ENCODE measurements around the gene FBXL7. TPM values are rescaled to one million over a fixed set of nuclear protein-coding genes. Genes with fewer than 3 reads are reported as not detected.

The FBXL7 gene
- total and polyA plus RNA-seq, 2 experiments from 2014 or later = 3.2 to 7.5 TPM

- Histone ChIP-seq H2AFZ (no peak overlapping the region), H3K9me2 (ENCODE audit: insufficient read depth) (no peaks in the 10 kb centered on the region), H3K9me3 (ENCODE audit: low read depth) (no peaks in the 10 kb centered on the region), H3K27ac (peak overlapping the region; percentile 72), H3K27me3 (replicated peaks; ENCODE audit: insufficient read depth) (no peaks in the 10 kb centered on the region), H3K79me2 (ENCODE audit: insufficient read depth) (peaks cover 63% of the 10 kb centered on the region), H3K9ac (peak overlapping the region; percentile 44; the same call in 1 of the 2 replicates), H3K36me3 (ENCODE audit: low read depth) (no peaks in the 10 kb centered on the region), H3F3A (ENCODE audit: insufficient read depth) (peaks cover 14% of the 10 kb centered on the region), H4K20me1 (ENCODE audit: insufficient read depth) (no peaks in the 10 kb centered on the region), H3K4me2 (ENCODE audit: unreplicated experiment) (peak overlapping the region; percentile 44), H3K4me3 (peak overlapping the region; percentile 35), H3K4me1 (ENCODE audit: insufficient read depth) (peaks cover 33% of the 10 kb centered on the region)
- peak; percentile 75 for DNase-seq
- in situ Hi-C loops (cut with MboI) = no loop called here
- TF ChIP-seq EZH2phosphoT487 (IDR thresholded peaks at IDR 0.05; ENCODE audit: insufficient read depth, low read depth) = no peak
- no peak for TF ChIP-seq EZH2 (IDR thresholded peaks at IDR 0.05; ENCODE audit: insufficient read depth, poor library complexity, severe bottlenecking)
Measured at GRCh38 chr5:15704397-15704947, 204.5 kb downstream of the FBXL7 start.

- H3K36me3 ChIP-seq (ENCODE audit: low read depth) = no peaks in the 10 kb centered on the region
- peaks cover 26% of the 10 kb centered on the region for H3K4me1 ChIP-seq (ENCODE audit: insufficient read depth)
- H3K9me3 ChIP-seq (ENCODE audit: low read depth) = no peaks in the 10 kb centered on the region
- H3K27ac ChIP-seq = no peak overlapping the region
- peaks cover 50% of the 10 kb centered on the region for H3K79me2 ChIP-seq (ENCODE audit: insufficient read depth)
- H3K9ac ChIP-seq = no peak overlapping the region
- DNase-seq = no peak
- peaks cover 14% of the 10 kb centered on the region for H3F3A ChIP-seq (ENCODE audit: insufficient read depth)
- no peaks in the 10 kb centered on the region; the same call in 1 of the 2 replicates for H3K9me2 ChIP-seq (ENCODE audit: insufficient read depth)
- in situ Hi-C loops (cut with MboI) = no loop called here
- no peaks in the 10 kb centered on the region for H3K27me3 ChIP-seq (replicated peaks; ENCODE audit: insufficient read depth)
- no peaks in the 10 kb centered on the region for H4K20me1 ChIP-seq (ENCODE audit: insufficient read depth)
- 41 to 56% methylated on average over 2 of the region's 2 CpGs for WGBS, 2 experiments (ENCODE audit: low coverage in 1 of 2, low lambda C conversion rate in 2 of 2, missing lambda C conversion rate in 2 of 2)
- no peak overlapping the region for H3K4me3 ChIP-seq
- no peak for TF ChIP-seq EZH2phosphoT487 (IDR thresholded peaks at IDR 0.05; ENCODE audit: insufficient read depth, low read depth)
- TF ChIP-seq EZH2 (IDR thresholded peaks at IDR 0.05; ENCODE audit: insufficient read depth, poor library complexity, severe bottlenecking) = no peak
- H3K4me2 ChIP-seq (ENCODE audit: unreplicated experiment) = no peak overlapping the region
- H2AFZ ChIP-seq = no peak overlapping the region
Measured at GRCh38 chr5:15707631-15708030, 207.7 kb downstream of the FBXL7 start.

- H3K79me2 ChIP-seq (ENCODE audit: insufficient read depth) = peaks cover 51% of the 10 kb centered on the region
- H4K20me1 ChIP-seq (ENCODE audit: insufficient read depth) = no peaks in the 10 kb centered on the region; the same call in 1 of the 2 replicates
- H3K4me2 ChIP-seq (ENCODE audit: unreplicated experiment) = no peak overlapping the region
- H3K27me3 ChIP-seq (replicated peaks; ENCODE audit: insufficient read depth) = no peaks in the 10 kb centered on the region
- no peak overlapping the region for H3K9ac ChIP-seq
- DNase-seq = no peak
- H3K9me2 ChIP-seq (ENCODE audit: insufficient read depth) = no peaks in the 10 kb centered on the region; the same call in 1 of the 2 replicates
- no peaks in the 10 kb centered on the region for H3K36me3 ChIP-seq (ENCODE audit: low read depth)
- no peak overlapping the region for H3K27ac ChIP-seq
- H2AFZ ChIP-seq = no peak overlapping the region
- no peaks in the 10 kb centered on the region for H3K4me1 ChIP-seq (ENCODE audit: insufficient read depth)
- no peaks in the 10 kb centered on the region for H3K9me3 ChIP-seq (ENCODE audit: low read depth)
- no peaks in the 10 kb centered on the region for H3F3A ChIP-seq (ENCODE audit: insufficient read depth)
- TF ChIP-seq EZH2phosphoT487 (IDR thresholded peaks at IDR 0.05; ENCODE audit: insufficient read depth, low read depth) (no peak), EZH2 (IDR thresholded peaks at IDR 0.05; ENCODE audit: insufficient read depth, poor library complexity, severe bottlenecking) (no peak)
- in situ Hi-C loops (cut with MboI) = no loop called here
- WGBS, 2 experiments (ENCODE audit: low coverage in 1 of 2, low lambda C conversion rate in 2 of 2, missing lambda C conversion rate in 2 of 2) = 93 to 100% methylated on average over 2 of the region's 2 CpGs
- H3K4me3 ChIP-seq = no peak overlapping the region
Measured at GRCh38 chr5:15711892-15712291, 211.9 kb downstream of the FBXL7 start.

GRCh38 chr5:15715535-15715934 is 215.6 kb downstream of the FBXL7 start:
- H3F3A ChIP-seq (ENCODE audit: insufficient read depth) = no peaks in the 10 kb centered on the region
- no peak overlapping the region for H3K27ac ChIP-seq
- no peak overlapping the region for H3K4me3 ChIP-seq

More at GRCh38 chr5:15715535-15715934, 215.6 kb downstream of the FBXL7 start:
- Histone ChIP-seq H2AFZ (no peak overlapping the region), H3K9me3 (ENCODE audit: low read depth) (no peaks in the 10 kb centered on the region), H3K27me3 (replicated peaks; ENCODE audit: insufficient read depth) (no peaks in the 10 kb centered on the region), H3K9ac (no peak overlapping the region), H3K36me3 (ENCODE audit: low read depth) (no peaks in the 10 kb centered on the region), H3K4me1 (ENCODE audit: insufficient read depth) (no peaks in the 10 kb centered on the region), H3K79me2 (ENCODE audit: insufficient read depth) (peaks cover 31% of the 10 kb centered on the region), H3K9me2 (ENCODE audit: insufficient read depth) (no peaks in the 10 kb centered on the region; the same call in 1 of the 2 replicates), H3K4me2 (ENCODE audit: unreplicated experiment) (no peak overlapping the region), H4K20me1 (ENCODE audit: insufficient read depth) (no peaks in the 10 kb centered on the region; the same call in 1 of the 2 replicates)
- WGBS, 2 experiments (ENCODE audit: low coverage in 1 of 2, low lambda C conversion rate in 2 of 2, missing lambda C conversion rate in 2 of 2) = 99 to 100% methylated on average over 2 of the region's 2 CpGs
- DNase-seq = no peak
- TF ChIP-seq EZH2phosphoT487 (IDR thresholded peaks at IDR 0.05; ENCODE audit: insufficient read depth, low read depth) = no peak
- TF ChIP-seq EZH2 (IDR thresholded peaks at IDR 0.05; ENCODE audit: insufficient read depth, poor library complexity, severe bottlenecking) = no peak
- in situ Hi-C loops (cut with MboI) = no loop called here

All from GM23248 (cell line).